Measurements from ENCODE around the gene CCDC88C.

The CCDC88C gene

GRCh38 chr14:91380123-91380522 is 37.5 kb downstream of the CCDC88C start:
- DNase-seq (ENCODE audit: low read depth), result no peak

- DNase-seq (ENCODE audit: low read depth), result no peak
Measured at GRCh38 chr14:91379579-91379932, 38.1 kb downstream of the CCDC88C start.

- no peak for DNase-seq (ENCODE audit: low read depth)
Measured at GRCh38 chr14:91378930-91379578, 38.6 kb downstream of the CCDC88C start.

- no peak for DNase-seq (ENCODE audit: low read depth)
Measured at GRCh38 chr14:91377700-91378652, 39.6 kb downstream of the CCDC88C start.

GRCh38 chr14:91376547-91377477 is 40.8 kb downstream of the CCDC88C start:
- no peak for DNase-seq (ENCODE audit: low read depth)

GRCh38 chr14:91375720-91376452 is 41.7 kb downstream of the CCDC88C start:
- DNase-seq (ENCODE audit: low read depth), result no peak

GRCh38 chr14:91374879-91375702 is 42.5 kb downstream of the CCDC88C start:
- DNase-seq (ENCODE audit: low read depth), result no peak

- no peak for DNase-seq (ENCODE audit: low read depth)
Measured at GRCh38 chr14:91374287-91374878, 43.2 kb downstream of the CCDC88C start.

GRCh38 chr14:91373591-91374254 is 43.9 kb downstream of the CCDC88C start:
- DNase-seq (ENCODE audit: low read depth), result no peak

- DNase-seq (ENCODE audit: low read depth), result no peak
Measured at GRCh38 chr14:91372671-91373495, 44.7 kb downstream of the CCDC88C start.

GRCh38 chr14:91371990-91372375 is 45.6 kb downstream of the CCDC88C start:
- DNase-seq (ENCODE audit: low read depth), result no peak

GRCh38 chr14:91371011-91371989 is 46.3 kb downstream of the CCDC88C start:
- DNase-seq (ENCODE audit: low read depth), result no peak

GRCh38 chr14:91369628-91370445 is 47.8 kb downstream of the CCDC88C start:
- DNase-seq (ENCODE audit: low read depth), result no peak

- DNase-seq (ENCODE audit: low read depth), result no peak
Measured at GRCh38 chr14:91368776-91369416, 48.7 kb downstream of the CCDC88C start.

GRCh38 chr14:91367173-91368171 is 50.1 kb downstream of the CCDC88C start:
- no peak for DNase-seq (ENCODE audit: low read depth)

Data from activated T-cell treated with anti-CD3 and anti-CD28 coated beads for 1 hour (primary cell).